Occipital lobe (tissue), 2 donors: Measurements from ENCODE around the gene PHF12. TPM values are rescaled to one million over a fixed set of nuclear protein-coding genes. Genes with fewer than 3 reads are reported as not detected.
"Not testable (repeated sequence)": the region's sequence is repeated elsewhere in the genome, so short reads cannot be mapped to it uniquely, and the experiment has no call there.

Source experiments
- DNase-seq: peaks from one replicate; lab custom pipeline; 2025; lab: John Stamatoyannopoulos, UW
- total RNA-seq: library from RNA; depleted of rRNA; stranded (reverse); fragments of >200 nt; gene quantifications from one replicate; pipeline ENCODE4 v1.2.3, GENCODE V29; 2014

Gene PHF12
- total RNA-seq, 1 donor from 2014 or later: 44.8 TPM

- no peak for DNase-seq
Measured at GRCh38 chr17:28935744-28936460, 15.4 kb downstream of the PHF12 start.

- not testable (repeated sequence) for DNase-seq
Measured at GRCh38 chr17:28934508-28934907, 16.8 kb downstream of the PHF12 start.

- no peak for DNase-seq
Measured at GRCh38 chr17:28929787-28930186, 21.5 kb downstream of the PHF12 start.

- DNase-seq: no peak
Measured at GRCh38 chr17:28928061-28928460, 23.3 kb downstream of the PHF12 start.

GRCh38 chr17:28926786-28927185 lies 24.5 kb downstream of the PHF12 start:
- DNase-seq: no peak

GRCh38 chr17:28926366-28926765 lies 25.0 kb downstream of the PHF12 start:
- DNase-seq: no peak

GRCh38 chr17:28925912-28926365 lies 25.4 kb downstream of the PHF12 start:
- DNase-seq: no peak

GRCh38 chr17:28920201-28920600 lies 31.1 kb downstream of the PHF12 start:
- DNase-seq: no peak

GRCh38 chr17:28918295-28918694 lies 33.0 kb downstream of the PHF12 start:
- no peak for DNase-seq

- no peak for DNase-seq
Measured at GRCh38 chr17:28917465-28917864, 33.9 kb downstream of the PHF12 start.

- no peak for DNase-seq
Measured at GRCh38 chr17:28917029-28917428, 34.3 kb downstream of the PHF12 start.

- DNase-seq: no peak
Measured at GRCh38 chr17:28916302-28916934, 34.9 kb downstream of the PHF12 start.

- DNase-seq: no peak
Measured at GRCh38 chr17:28912938-28913333, 38.4 kb downstream of the PHF12 start.

GRCh38 chr17:28912281-28912937 lies 38.9 kb downstream of the PHF12 start:
- DNase-seq: no peak

GRCh38 chr17:28911411-28912045 lies 39.8 kb downstream of the PHF12 start:
- DNase-seq: no peak

GRCh38 chr17:28910534-28910933 lies 40.8 kb downstream of the PHF12 start:
- no peak for DNase-seq

GRCh38 chr17:28908640-28909167 lies 42.6 kb downstream of the PHF12 start:
- no peak for DNase-seq

GRCh38 chr17:28907709-28908475 lies 43.4 kb downstream of the PHF12 start:
- DNase-seq: no peak

- no peak for DNase-seq
Measured at GRCh38 chr17:28906706-28907438, 44.4 kb downstream of the PHF12 start.

- DNase-seq: no peak
Measured at GRCh38 chr17:28906276-28906675, 45.0 kb downstream of the PHF12 start.
